ENCODE measurements around the gene EMC1. TPM values are rescaled to one million over a fixed set of nuclear protein-coding genes. Genes with fewer than 3 reads are reported as not detected.

The EMC1 gene
- total and polyA plus RNA-seq, 7 donors: 1.2 to 46.5 (median 19.6) TPM

DNA sequence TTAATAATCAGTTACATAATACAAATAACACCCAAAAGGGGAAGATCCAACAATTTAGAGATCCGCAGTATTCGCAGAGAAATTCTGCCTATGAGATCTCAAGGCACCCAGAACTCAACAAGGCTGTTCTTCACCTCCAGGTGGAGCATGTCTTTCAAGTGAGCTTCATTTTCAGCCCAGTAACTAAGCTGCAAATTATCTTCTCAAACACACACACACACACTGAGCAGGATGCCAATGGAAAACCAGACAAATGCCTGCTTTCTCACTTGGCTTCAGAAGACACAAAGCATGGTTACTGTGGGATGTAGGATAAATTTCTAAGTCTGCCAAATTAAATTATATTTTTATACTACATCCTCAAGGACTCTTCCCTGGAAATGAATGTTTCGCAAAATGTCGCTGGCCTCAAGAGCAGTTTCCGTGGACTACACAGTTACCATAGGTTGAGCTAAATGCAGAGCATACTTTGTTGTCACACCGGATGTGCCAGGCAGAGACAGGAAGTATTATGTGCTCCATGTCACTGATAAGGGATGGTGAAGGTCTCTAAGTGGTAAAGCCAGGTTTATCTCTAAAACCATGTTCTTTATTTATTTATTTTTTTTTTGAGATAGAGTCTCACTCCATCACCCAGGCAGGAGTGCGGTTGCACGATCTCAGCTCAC, 71.6 kb downstream of the EMC1 start:
- WGBS, 2 donors: 73 to 91% methylated on average over 8 of the region's 8 CpGs
- no peaks in the 10 kb centered on the region for H3K27me3 ChIP-seq
- intact Hi-C loops (cut with DNase I): loop anchor here (5.0 kb wide), 1 partner anchor 62 kb away; no protein-coding TSS in a partner anchor
- H3K9me3 ChIP-seq: no peaks in the 10 kb centered on the region
- peaks cover 19 to 100% (median 69%) of the 10 kb centered on the region in 4 donors for H3K36me3 ChIP-seq
- no peak overlapping the region for H3K4me3 ChIP-seq
- no peaks in the 10 kb centered on the region for H3K4me1 ChIP-seq
- TF ChIP-seq, protein P1, sequence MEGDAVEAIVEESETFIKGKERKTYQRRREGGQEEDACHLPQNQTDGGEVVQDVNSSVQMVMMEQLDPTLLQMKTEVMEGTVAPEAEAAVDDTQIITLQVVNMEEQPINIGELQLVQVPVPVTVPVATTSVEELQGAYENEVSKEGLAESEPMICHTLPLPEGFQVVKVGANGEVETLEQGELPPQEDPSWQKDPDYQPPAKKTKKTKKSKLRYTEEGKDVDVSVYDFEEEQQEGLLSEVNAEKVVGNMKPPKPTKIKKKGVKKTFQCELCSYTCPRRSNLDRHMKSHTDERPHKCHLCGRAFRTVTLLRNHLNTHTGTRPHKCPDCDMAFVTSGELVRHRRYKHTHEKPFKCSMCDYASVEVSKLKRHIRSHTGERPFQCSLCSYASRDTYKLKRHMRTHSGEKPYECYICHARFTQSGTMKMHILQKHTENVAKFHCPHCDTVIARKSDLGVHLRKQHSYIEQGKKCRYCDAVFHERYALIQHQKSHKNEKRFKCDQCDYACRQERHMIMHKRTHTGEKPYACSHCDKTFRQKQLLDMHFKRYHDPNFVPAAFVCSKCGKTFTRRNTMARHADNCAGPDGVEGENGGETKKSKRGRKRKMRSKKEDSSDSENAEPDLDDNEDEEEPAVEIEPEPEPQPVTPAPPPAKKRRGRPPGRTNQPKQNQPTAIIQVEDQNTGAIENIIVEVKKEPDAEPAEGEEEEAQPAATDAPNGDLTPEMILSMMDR (IDR thresholded peaks at IDR 0.05): peak in 2 of 4 experiments; percentile 28 to 35
- TF ChIP-seq POLR2AphosphoS5 (IDR thresholded peaks at IDR 0.05): no peak
- no peak for TF ChIP-seq POLR2A (IDR thresholded peaks at IDR 0.05)
- TF ChIP-seq EP300 (IDR thresholded peaks at IDR 0.05): no peak
- H3K27ac ChIP-seq: no peak overlapping the region
- no peak for DNase-seq

DNA sequence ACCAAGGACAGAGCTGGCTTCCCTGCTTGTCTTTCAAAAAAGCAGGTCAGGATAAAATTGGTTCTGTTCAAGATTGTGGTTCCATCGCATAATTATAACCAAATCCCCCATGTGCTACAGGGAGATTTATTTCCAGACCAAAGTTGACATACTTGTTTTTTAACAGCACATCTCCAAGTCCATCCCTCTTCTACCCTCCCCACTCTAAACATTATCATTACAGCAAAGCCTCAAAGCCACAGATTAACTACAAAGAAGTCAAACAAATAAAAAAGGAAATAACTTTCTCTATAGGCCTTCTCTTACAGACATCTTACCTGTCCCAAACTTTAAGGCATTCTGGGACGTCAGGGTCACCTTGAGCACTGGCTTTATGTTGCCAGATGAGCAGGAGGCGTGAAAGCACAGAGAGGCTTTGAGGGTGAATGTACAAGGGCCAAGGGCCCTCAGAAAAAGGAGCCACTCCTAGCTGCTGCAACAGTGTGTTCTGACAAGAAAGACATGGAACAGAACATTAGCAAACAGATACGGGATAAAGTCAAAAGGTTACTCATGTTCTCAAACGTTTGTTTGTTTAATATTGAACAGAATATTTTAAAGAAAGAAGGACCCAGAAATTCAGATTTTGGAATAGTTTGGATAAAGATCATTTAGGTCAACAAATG, 72.5 kb downstream of the EMC1 start:
- Histone ChIP-seq H3K36me3 (peaks cover 21 to 100% (median 69%) of the 10 kb centered on the region in 4 donors), H3K4me3 (no peak overlapping the region), H3K4me1 (no peaks in the 10 kb centered on the region), H3K9me3 (no peaks in the 10 kb centered on the region), H3K27ac (no peak overlapping the region), H3K27me3 (no peaks in the 10 kb centered on the region)
- 54 to 71% methylated on average over 5 of the region's 5 CpGs for WGBS, 2 donors
- TF ChIP-seq EP300 (IDR thresholded peaks at IDR 0.05) (no peak), POLR2A (IDR thresholded peaks at IDR 0.05) (no peak), POLR2AphosphoS5 (IDR thresholded peaks at IDR 0.05) (no peak)
- TF ChIP-seq, protein P1 (IDR thresholded peaks at IDR 0.05): no peak
- intact Hi-C loops (cut with DNase I): no loop called here
- no peak for DNase-seq

GRCh38 chr1:19177811-19178210, 73.5 kb downstream of the EMC1 start:
- H3K27me3 ChIP-seq: no peaks in the 10 kb centered on the region
- 85 to 99% methylated on average over 2 of the region's 2 CpGs for WGBS, 2 donors
- H3K27ac ChIP-seq: no peak overlapping the region
- DNase-seq: no peak
- H3K4me1 ChIP-seq: no peaks in the 10 kb centered on the region
- TF ChIP-seq POLR2A (IDR thresholded peaks at IDR 0.05) (no peak), EP300 (IDR thresholded peaks at IDR 0.05) (no peak), POLR2AphosphoS5 (IDR thresholded peaks at IDR 0.05) (no peak)
- TF ChIP-seq, protein P1 (IDR thresholded peaks at IDR 0.05): no peak
- no peaks in the 10 kb centered on the region for H3K9me3 ChIP-seq
- peaks cover 23 to 100% (median 69%) of the 10 kb centered on the region in 4 donors for H3K36me3 ChIP-seq
- intact Hi-C loops (cut with DNase I): no loop called here
- no peak overlapping the region for H3K4me3 ChIP-seq

- no peak overlapping the region for H3K4me3 ChIP-seq
- H3K36me3 ChIP-seq: peaks cover 58 to 100% (median 82%) of the 10 kb centered on the region in 4 donors
- TF ChIP-seq POLR2AphosphoS5 (IDR thresholded peaks at IDR 0.05) (no peak), POLR2A (IDR thresholded peaks at IDR 0.05) (no peak), EP300 (IDR thresholded peaks at IDR 0.05) (no peak)
- TF ChIP-seq, protein P1 (IDR thresholded peaks at IDR 0.05): no peak
- no peak for DNase-seq
- H3K27me3 ChIP-seq: no peaks in the 10 kb centered on the region
- intact Hi-C loops (cut with DNase I): no loop called here
- WGBS, 2 donors: 71 to 77% methylated on average over 2 of the region's 2 CpGs
- no peaks in the 10 kb centered on the region for H3K9me3 ChIP-seq
- no peak overlapping the region for H3K27ac ChIP-seq
- peaks cover 0 to 16% (median 11%) of the 10 kb centered on the region in 4 donors for H3K4me1 ChIP-seq
Observed at GRCh38 chr1:19169642-19170041, 81.7 kb downstream of the EMC1 start.
